ENCODE data around the gene TBRG4.
"Not testable (repeated sequence)": the region's sequence is repeated elsewhere in the genome, so short reads cannot be mapped to it uniquely, and the experiment has no call there.

The TBRG4 gene

GRCh38 chr7:45155357-45155900 lies 43.9 kb upstream of the TBRG4 start:
- peaks cover 4% of the 10 kb centered on the region for H3K4me1 ChIP-seq (ENCODE audit: control insufficient read depth, insufficient read depth, low read length, poor library complexity, severe bottlenecking)
- DNase-seq = no peak
- H3K36me3 ChIP-seq (ENCODE audit: control insufficient read depth, insufficient read depth, low read length) = no peaks in the 10 kb centered on the region
- no peak overlapping the region for H3K27ac ChIP-seq (ENCODE audit: insufficient read depth, low read length, poor library complexity, severe bottlenecking)
- no peak overlapping the region for H3K4me3 ChIP-seq (ENCODE audit: insufficient read depth, low read depth, low read length, poor library complexity, severe bottlenecking)
- H3K9me3 ChIP-seq (ENCODE audit: control insufficient read depth, low read length) = no peaks in the 10 kb centered on the region
- H3K27me3 ChIP-seq (replicated peaks; ENCODE audit: control insufficient read depth, insufficient read depth, low read length, poor library complexity, severe bottlenecking) = peaks cover 11% of the 10 kb centered on the region

GRCh38 chr7:45153861-45154260 lies 42.4 kb upstream of the TBRG4 start:
- peaks cover 11% of the 10 kb centered on the region for H3K27me3 ChIP-seq (replicated peaks; ENCODE audit: control insufficient read depth, insufficient read depth, low read length, poor library complexity, severe bottlenecking)
- H3K4me3 ChIP-seq (ENCODE audit: insufficient read depth, low read depth, low read length, poor library complexity, severe bottlenecking); H3K4me1 ChIP-seq (ENCODE audit: control insufficient read depth, insufficient read depth, low read length, poor library complexity, severe bottlenecking); H3K36me3 ChIP-seq (ENCODE audit: control insufficient read depth, insufficient read depth, low read length); H3K9me3 ChIP-seq (ENCODE audit: control insufficient read depth, low read length); DNase-seq; H3K27ac ChIP-seq (ENCODE audit: insufficient read depth, low read length, poor library complexity, severe bottlenecking): not testable (repeated sequence)

GRCh38 chr7:45153233-45153632 lies 41.7 kb upstream of the TBRG4 start:
- H3K4me1 ChIP-seq (ENCODE audit: control insufficient read depth, insufficient read depth, low read length, poor library complexity, severe bottlenecking) = peaks cover 4% of the 10 kb centered on the region
- no peak overlapping the region for H3K27ac ChIP-seq (ENCODE audit: insufficient read depth, low read length, poor library complexity, severe bottlenecking)
- H3K4me3 ChIP-seq (ENCODE audit: insufficient read depth, low read depth, low read length, poor library complexity, severe bottlenecking) = no peak overlapping the region
- H3K9me3 ChIP-seq (ENCODE audit: control insufficient read depth, low read length) = no peaks in the 10 kb centered on the region
- no peaks in the 10 kb centered on the region for H3K36me3 ChIP-seq (ENCODE audit: control insufficient read depth, insufficient read depth, low read length)
- peaks cover 11% of the 10 kb centered on the region for H3K27me3 ChIP-seq (replicated peaks; ENCODE audit: control insufficient read depth, insufficient read depth, low read length, poor library complexity, severe bottlenecking)
- no peak for DNase-seq

- Histone ChIP-seq H3K9me3 (ENCODE audit: control insufficient read depth, low read length) (no peaks in the 10 kb centered on the region), H3K4me1 (ENCODE audit: control insufficient read depth, insufficient read depth, low read length, poor library complexity, severe bottlenecking) (no peaks in the 10 kb centered on the region), H3K36me3 (ENCODE audit: control insufficient read depth, insufficient read depth, low read length) (no peaks in the 10 kb centered on the region), H3K4me3 (ENCODE audit: insufficient read depth, low read depth, low read length, poor library complexity, severe bottlenecking) (no peak overlapping the region), H3K27me3 (replicated peaks; ENCODE audit: control insufficient read depth, insufficient read depth, low read length, poor library complexity, severe bottlenecking) (peaks cover 2% of the 10 kb centered on the region), H3K27ac (ENCODE audit: insufficient read depth, low read length, poor library complexity, severe bottlenecking) (no peak overlapping the region)
- DNase-seq = no peak
These were observed 40.5 kb upstream of the TBRG4 start for GRCh38 chr7:45151967-45152366.

GRCh38 chr7:45151131-45151684 lies 39.7 kb upstream of the TBRG4 start:
- Histone ChIP-seq H3K9me3 (ENCODE audit: control insufficient read depth, low read length) (no peaks in the 10 kb centered on the region), H3K27me3 (replicated peaks; ENCODE audit: control insufficient read depth, insufficient read depth, low read length, poor library complexity, severe bottlenecking) (peaks cover 3% of the 10 kb centered on the region), H3K27ac (ENCODE audit: insufficient read depth, low read length, poor library complexity, severe bottlenecking) (no peak overlapping the region), H3K36me3 (ENCODE audit: control insufficient read depth, insufficient read depth, low read length) (no peaks in the 10 kb centered on the region), H3K4me1 (ENCODE audit: control insufficient read depth, insufficient read depth, low read length, poor library complexity, severe bottlenecking) (no peaks in the 10 kb centered on the region), H3K4me3 (ENCODE audit: insufficient read depth, low read depth, low read length, poor library complexity, severe bottlenecking) (no peak overlapping the region)
- no peak for DNase-seq

- H3K36me3 ChIP-seq (ENCODE audit: control insufficient read depth, insufficient read depth, low read length) = no peaks in the 10 kb centered on the region
- H3K27me3 ChIP-seq (replicated peaks; ENCODE audit: control insufficient read depth, insufficient read depth, low read length, poor library complexity, severe bottlenecking) = peaks cover 3% of the 10 kb centered on the region
- no peak overlapping the region for H3K27ac ChIP-seq (ENCODE audit: insufficient read depth, low read length, poor library complexity, severe bottlenecking)
- no peaks in the 10 kb centered on the region for H3K9me3 ChIP-seq (ENCODE audit: control insufficient read depth, low read length)
- DNase-seq = no peak
- H3K4me3 ChIP-seq (ENCODE audit: insufficient read depth, low read depth, low read length, poor library complexity, severe bottlenecking) = no peak overlapping the region
- H3K4me1 ChIP-seq (ENCODE audit: control insufficient read depth, insufficient read depth, low read length, poor library complexity, severe bottlenecking) = no peaks in the 10 kb centered on the region
These were observed 38.7 kb upstream of the TBRG4 start for GRCh38 chr7:45150199-45150598.

- H3K27me3 ChIP-seq (replicated peaks; ENCODE audit: control insufficient read depth, insufficient read depth, low read length, poor library complexity, severe bottlenecking) = peaks cover 3% of the 10 kb centered on the region
- H3K4me3 ChIP-seq (ENCODE audit: insufficient read depth, low read depth, low read length, poor library complexity, severe bottlenecking) = no peak overlapping the region
These were observed 38.1 kb upstream of the TBRG4 start for GRCh38 chr7:45149606-45150005.

GRCh38 chr7:45148653-45148973 lies 37.1 kb upstream of the TBRG4 start:
- DNase-seq = no peak
- no peak overlapping the region for H3K27ac ChIP-seq (ENCODE audit: insufficient read depth, low read length, poor library complexity, severe bottlenecking)
- H3K36me3 ChIP-seq (ENCODE audit: control insufficient read depth, insufficient read depth, low read length) = no peaks in the 10 kb centered on the region
- H3K4me1 ChIP-seq (ENCODE audit: control insufficient read depth, insufficient read depth, low read length, poor library complexity, severe bottlenecking) = no peaks in the 10 kb centered on the region
- no peaks in the 10 kb centered on the region for H3K9me3 ChIP-seq (ENCODE audit: control insufficient read depth, low read length)
- no peak overlapping the region for H3K4me3 ChIP-seq (ENCODE audit: insufficient read depth, low read depth, low read length, poor library complexity, severe bottlenecking)
- H3K27me3 ChIP-seq (replicated peaks; ENCODE audit: control insufficient read depth, insufficient read depth, low read length, poor library complexity, severe bottlenecking) = peaks cover 3% of the 10 kb centered on the region

More at GRCh38 chr7:45149606-45150005, 38.1 kb upstream of the TBRG4 start:
- no peak for DNase-seq
- no peaks in the 10 kb centered on the region for H3K4me1 ChIP-seq (ENCODE audit: control insufficient read depth, insufficient read depth, low read length, poor library complexity, severe bottlenecking)
- H3K36me3 ChIP-seq (ENCODE audit: control insufficient read depth, insufficient read depth, low read length) = no peaks in the 10 kb centered on the region
- H3K27ac ChIP-seq (ENCODE audit: insufficient read depth, low read length, poor library complexity, severe bottlenecking) = no peak overlapping the region
- no peaks in the 10 kb centered on the region for H3K9me3 ChIP-seq (ENCODE audit: control insufficient read depth, low read length)

GRCh38 chr7:45147858-45148652 lies 36.6 kb upstream of the TBRG4 start:
- H3K4me1 ChIP-seq (ENCODE audit: control insufficient read depth, insufficient read depth, low read length, poor library complexity, severe bottlenecking) = no peaks in the 10 kb centered on the region
- no peak overlapping the region for H3K4me3 ChIP-seq (ENCODE audit: insufficient read depth, low read depth, low read length, poor library complexity, severe bottlenecking)
- H3K36me3 ChIP-seq (ENCODE audit: control insufficient read depth, insufficient read depth, low read length) = no peaks in the 10 kb centered on the region
- H3K27ac ChIP-seq (ENCODE audit: insufficient read depth, low read length, poor library complexity, severe bottlenecking) = no peak overlapping the region
- H3K9me3 ChIP-seq (ENCODE audit: control insufficient read depth, low read length) = no peaks in the 10 kb centered on the region
- peaks cover 3% of the 10 kb centered on the region for H3K27me3 ChIP-seq (replicated peaks; ENCODE audit: control insufficient read depth, insufficient read depth, low read length, poor library complexity, severe bottlenecking)
- no peak for DNase-seq

- DNase-seq = no peak
- no peaks in the 10 kb centered on the region for H3K36me3 ChIP-seq (ENCODE audit: control insufficient read depth, insufficient read depth, low read length)
- H3K9me3 ChIP-seq (ENCODE audit: control insufficient read depth, low read length) = no peaks in the 10 kb centered on the region
- H3K4me3 ChIP-seq (ENCODE audit: insufficient read depth, low read depth, low read length, poor library complexity, severe bottlenecking) = no peak overlapping the region
- no peaks in the 10 kb centered on the region for H3K4me1 ChIP-seq (ENCODE audit: control insufficient read depth, insufficient read depth, low read length, poor library complexity, severe bottlenecking)
- no peak overlapping the region for H3K27ac ChIP-seq (ENCODE audit: insufficient read depth, low read length, poor library complexity, severe bottlenecking)
- peaks cover 3% of the 10 kb centered on the region for H3K27me3 ChIP-seq (replicated peaks; ENCODE audit: control insufficient read depth, insufficient read depth, low read length, poor library complexity, severe bottlenecking)
These were observed 35.3 kb upstream of the TBRG4 start for GRCh38 chr7:45146531-45147379.

All from effector memory CD4-positive, alpha-beta T cell (primary cell).